ENCODE measurements around the gene KLRC3.
"Not testable (repeated sequence)": the region's sequence is repeated elsewhere in the genome, so short reads cannot be mapped to it uniquely, and the experiment has no call there.

Gene KLRC3

DNA sequence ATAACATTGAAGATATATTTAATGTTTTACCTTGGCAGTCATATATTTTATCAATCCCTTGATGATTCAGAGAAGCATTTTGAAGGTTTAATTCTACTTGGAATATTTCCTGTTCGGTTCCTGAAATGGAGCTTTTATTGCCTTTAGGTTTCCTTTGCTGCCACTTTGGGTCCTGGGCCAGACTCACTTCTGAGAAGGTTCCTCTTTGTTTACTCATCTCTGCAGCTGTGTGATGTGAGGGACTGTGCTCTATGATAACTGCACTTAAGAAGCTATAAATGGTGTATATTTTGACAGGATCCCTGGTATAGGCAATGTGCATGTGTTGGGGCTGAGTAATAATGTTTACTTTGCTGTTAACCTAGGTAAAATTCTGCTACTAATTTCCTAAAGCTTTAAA, at the start of gene KLRC3:
KLRC3 (minus strand) TSS at position 262 of the 400 bp plus-strand sequence; CDS start at position 217, 45 bp downstream.
- not testable (repeated sequence) for DNase-seq (ENCODE audit: low read depth)

DNA sequence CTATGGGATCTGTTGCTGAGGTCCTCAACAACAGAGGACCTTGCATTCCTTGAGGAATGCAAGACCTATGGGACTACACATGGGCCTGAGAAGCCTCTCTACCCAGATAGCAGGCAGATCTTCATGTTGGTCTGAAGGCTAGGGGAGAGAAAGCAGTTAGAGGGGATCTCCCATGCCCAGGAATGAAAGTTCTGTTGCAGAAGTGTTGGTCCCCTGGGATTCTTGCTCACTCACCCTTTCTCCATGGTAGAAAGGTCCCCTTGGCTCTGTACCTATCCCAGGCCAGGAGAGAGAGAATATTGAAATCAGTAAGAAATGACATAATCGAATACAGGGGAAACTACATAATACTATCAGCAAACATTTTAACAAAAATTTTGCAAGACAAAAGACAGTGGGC, 49.3 kb upstream of the KLRC3 start:
- no peak for DNase-seq (ENCODE audit: low read depth)

DNA sequence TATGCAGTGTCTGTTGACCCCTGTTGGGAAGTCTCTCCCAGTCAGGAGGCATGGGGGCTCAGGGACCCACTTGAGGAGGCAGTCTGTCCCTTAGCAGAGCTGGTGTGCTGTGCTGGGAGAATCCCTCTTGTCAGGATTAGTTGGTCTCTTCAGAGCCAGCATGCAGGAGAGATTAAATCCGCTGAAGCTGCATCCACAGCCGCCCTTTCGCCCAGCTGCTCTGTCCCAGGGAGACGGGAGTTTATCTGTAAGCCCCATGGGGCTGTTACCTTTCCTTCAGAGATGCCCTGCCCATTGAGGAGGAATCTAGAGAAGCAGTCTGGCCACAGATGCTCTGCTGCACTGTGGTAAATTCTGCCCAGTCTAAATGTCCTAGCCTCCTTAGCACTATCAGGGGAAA, 45.9 kb upstream of the KLRC3 start:
- no peak for DNase-seq (ENCODE audit: low read depth)

DNA sequence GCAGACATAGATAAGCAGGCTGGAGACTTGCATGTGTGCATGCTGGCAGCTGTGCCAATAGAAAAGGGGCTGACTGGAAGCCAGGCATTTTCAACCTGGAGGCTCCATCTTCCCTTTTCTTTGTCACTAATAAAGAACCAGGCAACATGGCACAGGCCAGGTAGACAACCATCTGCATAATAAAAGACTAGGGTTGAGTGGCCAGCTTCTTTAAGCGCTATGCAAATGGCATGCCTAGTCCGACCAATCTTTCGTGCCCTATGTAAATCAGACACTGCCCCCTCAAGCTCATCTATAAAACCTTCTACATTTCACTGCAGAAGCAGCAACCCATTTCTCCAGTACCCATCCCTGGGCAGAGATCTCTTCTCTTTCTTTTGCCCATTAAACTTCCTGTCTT, 37.4 kb upstream of the KLRC3 start:
- DNase-seq (ENCODE audit: low read depth) = no peak

DNA sequence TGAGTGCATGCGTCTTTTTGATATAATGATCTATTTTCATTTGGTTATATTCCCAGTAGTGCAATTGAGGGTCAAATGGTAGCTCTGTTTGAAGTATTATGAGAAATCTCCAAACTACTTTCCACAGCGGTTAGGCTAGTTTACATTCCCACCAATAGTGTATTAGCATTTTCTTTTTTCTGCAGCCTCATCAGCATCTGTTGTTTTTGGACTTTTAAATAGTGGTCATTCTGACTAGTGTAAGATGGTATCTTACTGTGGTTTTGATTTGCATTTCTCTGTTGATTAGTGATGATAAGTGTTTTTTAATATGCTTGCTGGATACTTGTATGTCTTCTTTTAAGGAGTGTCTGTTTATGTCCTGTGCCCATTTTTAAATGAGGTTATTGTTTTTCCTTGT, 36.5 kb upstream of the KLRC3 start:
- no peak for DNase-seq (ENCODE audit: low read depth)

DNA sequence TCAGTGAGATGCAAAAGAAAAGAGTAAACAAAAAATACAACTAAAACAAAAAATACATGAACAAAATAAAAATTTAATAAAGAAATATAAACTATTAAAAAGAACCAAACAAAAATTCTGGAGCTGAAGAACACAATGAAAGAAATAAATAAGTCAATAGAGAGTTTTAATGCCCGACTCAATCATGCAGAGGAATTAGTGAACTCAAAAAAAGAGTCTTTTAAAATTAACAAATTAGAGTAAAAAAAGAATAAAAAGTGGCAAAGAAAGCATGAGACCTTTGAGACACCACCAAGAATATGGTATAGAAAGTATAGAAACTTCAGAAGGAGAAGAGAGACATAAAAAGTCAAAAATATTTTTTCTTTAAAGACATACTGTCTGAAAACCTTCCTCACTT, 35.4 kb upstream of the KLRC3 start:
- DNase-seq (ENCODE audit: low read depth) = no peak

DNA sequence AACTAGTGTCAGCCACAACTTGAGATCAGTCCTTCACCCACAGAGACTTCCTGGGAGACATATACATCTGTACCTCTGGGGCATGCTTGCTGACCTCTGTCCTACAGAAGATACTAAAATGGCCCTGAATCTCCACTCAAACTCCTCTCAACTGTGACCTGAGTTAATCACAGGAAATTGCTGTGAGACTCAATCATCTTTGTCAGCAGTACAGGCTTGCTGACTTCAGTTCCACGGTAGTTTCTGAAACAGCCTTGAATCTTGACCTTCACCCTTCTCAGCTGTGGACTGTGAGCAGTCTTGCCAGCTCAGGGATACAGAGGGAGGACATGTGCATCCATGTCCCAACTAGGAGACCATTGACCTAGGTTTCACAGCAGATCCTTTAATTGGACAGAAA, 34.1 kb upstream of the KLRC3 start:
- no peak for DNase-seq (ENCODE audit: low read depth)

DNA sequence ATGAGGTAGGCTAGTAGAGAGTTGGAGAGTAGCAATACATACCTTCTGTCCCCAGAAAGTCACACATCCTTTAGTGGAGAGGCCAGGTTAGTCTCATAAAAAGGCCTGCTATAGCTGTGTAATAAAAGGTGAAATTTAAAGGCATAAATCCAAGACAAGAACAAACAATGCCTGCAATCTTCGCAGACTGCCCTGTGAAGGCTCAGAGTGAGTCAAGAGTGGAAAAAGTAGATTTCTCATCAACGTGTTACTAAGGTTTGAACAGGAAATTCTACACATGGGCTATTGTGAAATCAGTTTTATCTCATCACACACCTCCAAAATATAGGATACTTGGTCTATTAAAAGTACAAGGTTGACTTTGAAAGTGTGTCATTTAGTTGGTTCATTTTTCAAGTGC, 32.8 kb upstream of the KLRC3 start, which contains the start of gene KLRC1:
KLRC1 (minus strand) TSS at position 222 of the 400 bp plus-strand sequence. CDS start 2,221 bp downstream, outside the sequence.
- no peak for DNase-seq (ENCODE audit: low read depth)

DNA sequence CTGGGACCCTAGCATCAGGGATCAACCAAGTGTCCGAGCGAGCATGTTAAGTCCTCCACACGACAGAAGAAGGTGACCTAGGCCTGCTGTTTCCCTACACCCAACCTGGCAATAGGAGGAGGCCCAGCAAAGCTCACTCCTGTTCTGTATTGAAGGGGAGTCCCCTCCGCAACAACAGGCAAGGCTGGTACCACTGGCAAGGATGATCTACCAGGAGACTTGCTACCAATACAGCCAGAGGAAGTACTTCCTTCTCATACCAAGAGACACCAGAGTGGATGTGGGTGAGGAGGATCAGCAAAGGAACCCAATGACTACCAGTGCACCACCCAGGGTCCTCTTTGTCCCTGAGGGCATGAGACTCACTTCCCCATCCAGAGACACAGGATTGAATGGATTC, 27.8 kb upstream of the KLRC3 start:
- no peak for DNase-seq (ENCODE audit: low read depth)

DNA sequence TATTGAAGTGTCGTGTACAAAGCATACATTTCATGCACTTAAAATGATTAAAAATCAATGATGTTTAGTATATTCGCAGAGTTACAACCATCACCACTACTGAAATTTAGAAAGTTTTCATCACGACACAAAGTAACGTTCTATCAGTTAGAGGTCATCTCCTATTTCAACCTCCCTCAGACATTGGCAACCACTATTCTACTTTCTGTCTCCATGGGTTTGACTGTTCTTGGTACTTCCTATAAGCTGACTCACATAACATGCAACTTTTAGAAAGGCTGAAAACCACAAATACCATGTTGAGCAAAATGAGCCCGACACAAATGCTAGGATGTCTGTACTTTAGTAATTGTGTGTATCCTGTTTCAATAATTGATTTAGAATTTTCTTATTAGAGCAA, 25.7 kb upstream of the KLRC3 start:
- not testable (repeated sequence) for DNase-seq (ENCODE audit: low read depth)

DNA sequence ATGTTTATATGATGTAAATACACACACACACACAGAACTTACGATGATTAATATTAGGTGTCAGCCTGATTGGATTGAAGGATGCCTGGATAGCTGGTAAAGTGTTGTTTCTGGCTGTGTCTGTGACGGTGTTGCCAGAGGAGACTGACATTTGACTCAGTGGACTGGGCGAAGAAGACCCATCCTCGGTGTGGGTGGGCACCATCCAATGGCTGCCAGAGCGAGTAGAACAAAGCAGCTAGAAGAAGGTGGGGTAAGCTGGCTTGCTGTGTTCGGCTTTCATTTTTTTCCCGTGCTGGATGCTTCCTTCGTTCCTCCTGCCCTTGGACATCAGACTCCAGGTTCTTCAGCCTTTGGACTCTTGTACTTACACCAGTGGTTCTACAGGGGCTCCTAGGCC, 20.7 kb upstream of the KLRC3 start:
- not testable (repeated sequence) for DNase-seq (ENCODE audit: low read depth)

DNA sequence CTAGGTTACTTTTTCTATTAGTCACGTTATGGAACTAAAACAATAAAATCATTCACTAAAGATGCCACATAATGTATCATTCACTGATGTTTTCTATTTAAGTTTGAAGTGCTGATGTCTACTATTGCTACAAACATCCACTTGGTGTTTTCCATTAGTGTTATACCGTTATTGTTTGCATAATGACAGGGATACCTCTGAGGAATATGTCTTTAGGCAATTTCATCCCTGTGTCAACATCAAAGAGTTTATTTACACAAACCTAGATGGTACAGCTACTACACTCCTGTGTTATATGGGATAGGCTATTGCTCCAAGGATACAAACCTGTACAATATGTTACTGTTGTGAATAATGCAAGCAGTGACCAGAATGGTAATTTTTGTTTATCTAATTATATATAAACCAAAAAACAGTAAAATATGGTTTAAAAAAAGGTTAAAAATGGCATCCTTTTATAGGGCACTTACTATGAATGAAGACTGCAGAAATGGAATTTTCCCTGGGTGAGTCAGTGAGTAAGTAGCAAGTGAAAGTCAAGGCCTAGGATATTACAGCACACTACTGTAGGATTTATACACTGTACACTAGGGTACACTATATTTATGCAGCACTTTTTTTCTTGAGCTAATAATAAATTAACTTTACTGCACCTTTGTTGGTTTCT, 19.3 kb upstream of the KLRC3 start:
- DNase-seq (ENCODE audit: low read depth) = not testable (repeated sequence)

DNA sequence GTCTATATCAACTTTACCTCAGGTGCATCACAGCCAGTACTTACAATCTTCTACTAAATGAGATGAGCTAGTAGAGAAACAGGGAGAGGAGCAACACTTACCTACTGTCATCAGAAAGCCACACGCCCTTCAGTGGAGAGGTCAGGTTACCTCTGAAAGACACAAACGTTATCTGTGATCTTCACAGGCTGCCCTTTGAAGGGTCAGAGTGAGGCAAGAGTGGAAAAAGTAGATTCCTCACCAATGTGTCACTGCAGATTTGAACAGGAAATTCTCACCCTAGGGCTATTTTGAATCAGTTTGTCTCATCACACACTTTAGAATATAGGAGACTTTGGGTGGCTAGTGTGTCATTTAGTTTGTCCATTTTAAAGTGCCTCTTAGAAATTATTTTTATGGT, 17.2 kb upstream of the KLRC3 start:
- not testable (repeated sequence) for DNase-seq (ENCODE audit: low read depth)

DNA sequence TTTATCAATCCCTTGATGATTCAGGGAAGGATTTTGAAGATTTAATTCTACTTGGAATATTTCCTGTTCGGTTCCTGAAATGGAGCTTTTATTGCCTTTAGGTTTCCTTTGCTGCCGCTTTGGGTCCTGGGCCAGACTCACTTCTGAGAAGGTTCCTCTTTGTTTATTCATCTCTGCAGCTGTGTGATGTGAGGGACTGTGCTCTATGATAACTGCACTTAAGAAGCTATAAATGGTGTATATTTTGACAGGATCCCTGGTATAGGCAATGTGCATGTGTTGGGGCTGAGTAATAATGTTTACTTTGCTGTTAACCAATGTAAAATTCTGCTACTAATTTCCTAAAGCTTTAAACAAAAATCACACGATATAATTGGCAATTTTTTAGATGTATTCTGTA, 15.4 kb upstream of the KLRC3 start, which contains the start of gene KLRC2:
KLRC2 (minus strand) TSS at position 195 of the 400 bp plus-strand sequence; CDS start at position 171, 24 bp downstream.
- DNase-seq (ENCODE audit: low read depth) = peak; percentile 4

DNA sequence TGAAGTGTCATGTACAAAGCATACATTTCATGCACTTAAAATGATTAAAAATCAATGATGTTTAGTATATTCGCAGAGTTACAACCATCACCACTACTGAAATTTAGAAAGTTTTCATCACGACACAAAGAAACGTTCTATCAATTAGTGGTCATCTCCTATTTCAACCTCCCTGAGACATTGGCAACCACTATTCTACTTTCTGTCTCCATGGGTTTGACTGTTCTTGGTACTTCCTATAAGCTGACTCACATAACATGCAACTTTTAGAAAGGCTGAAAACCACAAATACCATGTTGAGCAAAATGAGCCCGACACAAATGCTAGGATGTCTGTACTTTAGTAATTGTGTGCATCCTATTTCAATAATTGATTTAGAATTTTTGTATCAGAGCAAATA, 10.2 kb upstream of the KLRC3 start:
- not testable (repeated sequence) for DNase-seq (ENCODE audit: low read depth)

DNA sequence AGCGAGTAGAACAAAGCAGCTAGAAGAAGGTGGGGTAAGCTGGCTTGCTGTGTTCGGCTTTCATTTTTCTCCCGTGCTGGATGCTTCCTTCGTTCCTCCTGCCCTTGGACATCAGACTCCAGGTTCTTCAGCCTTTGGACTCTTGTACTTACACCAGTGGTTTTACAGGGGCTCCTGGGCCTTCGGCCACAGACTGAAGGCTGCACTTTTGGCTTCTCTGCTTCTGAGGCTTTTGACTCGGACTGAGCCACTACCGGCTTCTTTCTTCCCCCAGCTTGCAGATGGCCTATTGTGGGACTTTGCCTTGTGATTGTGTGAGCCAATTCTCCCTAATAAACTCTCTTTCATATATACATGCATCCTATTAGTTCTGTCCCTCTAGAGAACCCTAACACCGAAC, 5.5 kb upstream of the KLRC3 start:
- not testable (repeated sequence) for DNase-seq (ENCODE audit: low read depth)

DNA sequence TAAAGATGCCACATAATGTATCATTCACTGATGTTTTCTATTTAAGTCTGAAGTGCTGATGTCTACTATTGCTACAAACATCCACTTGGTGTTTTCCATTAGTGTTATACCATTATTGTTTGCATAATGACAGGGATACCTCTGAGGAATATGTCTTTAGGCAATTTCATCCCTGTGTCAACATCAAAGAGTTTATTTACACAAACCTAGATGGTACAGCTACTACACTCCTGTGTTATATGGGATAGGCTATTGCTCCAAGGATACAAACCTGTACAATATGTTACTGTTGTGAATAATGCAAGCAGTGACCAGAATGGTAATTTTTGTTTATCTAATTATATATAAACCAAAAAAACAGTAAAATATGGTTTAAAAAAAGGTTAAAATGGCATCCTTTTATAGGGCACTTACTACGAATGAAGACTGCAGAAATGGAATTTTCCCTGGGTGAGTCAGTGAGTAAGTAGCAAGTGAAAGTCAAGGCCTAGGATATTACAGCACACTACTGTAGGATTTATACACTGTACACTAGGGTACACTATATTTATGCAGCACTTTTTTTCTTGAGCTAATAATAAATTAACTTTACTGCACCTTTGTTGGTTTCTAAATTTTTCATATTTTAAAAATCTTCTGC, 4.0 kb upstream of the KLRC3 start:
- DNase-seq (ENCODE audit: low read depth) = not testable (repeated sequence)

DNA sequence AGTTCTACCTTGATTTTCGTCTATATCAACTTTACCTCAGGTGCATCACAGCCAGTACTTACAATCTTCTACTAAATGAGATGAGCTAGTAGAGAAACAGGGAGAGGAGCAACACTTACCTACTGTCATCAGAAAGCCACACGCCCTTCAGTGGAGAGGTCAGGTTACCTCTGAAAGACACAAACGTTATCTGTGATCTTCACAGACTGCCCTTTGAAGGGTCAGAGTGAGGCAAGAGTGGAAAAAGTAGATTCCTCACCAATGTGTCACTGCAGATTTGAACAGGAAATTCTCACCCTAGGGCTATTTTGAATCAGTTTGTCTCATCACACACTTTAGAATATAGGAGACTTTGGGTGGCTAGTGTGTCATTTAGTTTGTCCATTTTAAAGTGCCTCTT, 1.8 kb upstream of the KLRC3 start:
- DNase-seq (ENCODE audit: low read depth) = not testable (repeated sequence)

DNA sequence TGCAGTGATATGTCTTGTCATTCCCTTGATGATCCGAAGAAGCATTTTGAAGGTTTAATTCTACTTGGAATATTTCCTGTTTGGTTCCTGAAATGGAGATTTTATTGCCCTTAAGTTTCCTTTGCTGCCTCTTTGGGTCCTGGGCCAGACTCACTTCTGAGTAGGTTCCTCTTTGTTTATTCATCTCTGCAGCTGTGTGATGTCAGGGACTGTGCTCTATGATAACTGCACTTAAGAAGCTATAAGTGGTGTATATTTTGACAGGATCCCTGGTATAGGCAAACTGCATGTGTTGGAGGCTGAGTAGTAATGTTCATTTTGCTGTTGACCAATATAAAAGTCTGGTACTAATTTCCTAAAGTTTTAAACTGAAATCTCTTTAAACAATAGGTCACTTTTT, 11.0 kb downstream of the KLRC3 start, which contains the start of gene KLRC4:
KLRC4 (minus strand) TSS at position 366 of the 400 bp plus-strand sequence; CDS start at position 184, 182 bp downstream.
- DNase-seq (ENCODE audit: low read depth) = peak; percentile 33

DNA sequence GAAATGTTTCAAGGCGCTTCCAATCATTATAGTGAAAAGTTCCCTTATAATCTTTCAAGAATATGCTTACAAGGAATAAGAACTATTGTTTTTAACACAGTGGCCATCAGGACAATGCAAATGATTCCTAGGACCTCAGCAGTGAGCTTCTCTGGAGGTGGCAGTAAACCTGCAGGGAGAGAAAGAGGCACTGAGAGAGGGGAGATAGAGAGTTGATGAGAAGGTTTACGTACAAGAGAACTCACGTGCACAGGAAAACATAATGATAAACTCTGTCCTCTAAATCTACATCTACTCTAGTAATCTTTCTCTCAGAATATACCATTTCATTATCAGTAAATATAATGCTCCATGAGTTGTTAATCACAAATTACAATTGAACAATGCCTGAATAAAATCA, 11.6 kb downstream of the KLRC3 start:
- no peak for DNase-seq (ENCODE audit: low read depth)

DNA sequence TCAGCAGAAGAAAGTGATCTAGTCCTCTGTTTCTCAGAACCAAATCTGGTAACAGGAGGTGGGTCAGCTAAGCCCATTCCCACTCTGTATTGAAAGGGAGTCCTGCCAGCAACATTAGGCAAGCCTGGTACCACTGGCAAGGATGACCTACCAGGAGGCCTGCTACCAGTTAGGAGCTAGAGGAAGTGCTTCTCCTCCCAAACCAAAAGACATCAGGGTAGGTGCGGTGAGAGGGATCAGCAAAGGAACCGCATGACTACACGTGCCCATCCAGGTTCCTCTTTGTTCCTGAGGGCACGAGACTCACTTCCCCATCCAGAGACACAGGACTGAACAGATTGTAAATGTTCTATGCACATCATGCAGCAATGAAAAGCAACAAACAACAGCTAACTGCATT, 13.7 kb downstream of the KLRC3 start:
- no peak for DNase-seq (ENCODE audit: low read depth)

DNA sequence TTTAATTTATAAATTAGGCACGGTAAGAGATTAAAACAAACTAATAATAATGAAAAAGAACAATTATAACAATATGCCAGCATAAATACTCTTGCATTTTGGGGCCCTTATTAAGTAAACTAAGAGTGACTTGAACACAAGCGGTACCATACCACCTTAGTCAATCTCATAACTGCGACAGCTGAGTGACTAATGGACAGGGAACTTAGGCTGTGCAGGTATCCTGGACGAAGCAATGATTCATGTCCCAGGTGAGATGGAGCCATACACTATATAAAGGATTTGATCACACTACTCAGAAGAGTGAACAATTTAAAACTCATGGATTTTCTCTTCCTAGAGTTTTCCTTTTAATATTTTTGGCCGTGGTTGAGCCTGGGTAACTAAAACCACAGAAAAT, 15.1 kb downstream of the KLRC3 start:
- no peak for DNase-seq (ENCODE audit: low read depth)

DNA sequence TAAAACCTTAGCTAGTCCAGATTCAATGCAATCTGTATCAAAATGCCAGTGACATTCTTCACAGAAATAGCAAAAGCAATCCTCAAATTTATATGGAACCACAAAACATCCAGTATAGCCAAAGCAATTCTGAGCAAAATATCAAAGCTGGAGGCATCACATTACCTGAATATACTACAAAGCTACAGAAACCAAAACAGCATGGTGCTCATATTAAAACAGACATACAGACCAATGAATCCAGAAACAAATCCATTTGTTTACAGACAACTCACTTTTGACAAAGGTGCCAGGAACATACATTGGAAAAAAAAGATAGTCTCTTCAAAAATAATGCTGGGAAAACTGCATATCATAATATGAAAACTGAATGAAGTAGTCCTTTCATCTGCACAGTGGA, 15.6 kb downstream of the KLRC3 start:
- DNase-seq (ENCODE audit: low read depth) = no peak

DNA sequence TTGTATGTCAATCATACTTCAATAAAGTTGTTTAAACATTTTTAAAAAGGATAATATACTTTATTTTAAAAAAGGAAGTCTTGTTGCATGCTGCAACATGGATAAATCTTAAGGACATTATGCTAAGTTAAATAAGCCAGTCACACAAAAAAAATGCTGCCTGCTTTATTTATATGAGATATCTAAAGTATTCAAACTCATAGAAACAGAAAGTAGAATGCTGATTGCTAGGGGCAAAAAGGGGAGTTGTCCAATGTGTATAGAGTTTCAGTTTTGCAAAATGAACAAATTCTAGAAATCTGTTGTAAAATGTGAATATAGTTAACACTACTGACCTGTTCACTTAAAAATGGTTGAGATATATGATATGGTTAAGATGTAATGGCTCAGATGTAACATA, 19.6 kb downstream of the KLRC3 start:
- DNase-seq (ENCODE audit: low read depth) = no peak

Measured in CMK (cell line).